HepG2 (cell line): ENCODE data around the gene DCAKD. TPM values are rescaled to one million over a fixed set of nuclear protein-coding genes. Genes with fewer than 3 reads are reported as not detected.

ENCODE experiments used
- ATAC-seq: fragments of 200-7000 bp; cut with Tn5 transposase; 3 replicates; pipeline ENCODE4 v1.9.1; 2020; ENCODE audit warnings: mild to moderate bottlenecking, moderate library complexity
- BruUV-seq: library from RNA; stranded (reverse); fragments of 400-500 nt; replicated peaks from 2 replicates; lab custom pipeline; 2021; lab: Mats Ljungman, UMichigan
- CTCF ChIA-PET: fragments of 300-600 bp; formaldehyde crosslinking; extraction: SDS; loops from one replicate; lab custom pipeline; 2021; ENCODE audit warnings: low total read pairs, inconsistent platforms, low intra/inter-chr PET ratio; lab: Yijun Ruan, JAX
- POLR2A ChIA-PET: fragments of 350-600 bp; sonication (Branson Sonifier 250); formaldehyde crosslinking; loops from one replicate; lab custom pipeline; 2020; ENCODE audit warnings: antibody characterized with exemption, inconsistent platforms; lab: Yijun Ruan, JAX
- DNase-seq: peaks from one replicate; pipeline ENCODE4 v3.0.0-alpha.2; 2015; ENCODE audit warnings: low spot score
- FAIRE-seq: peaks from 3 replicates; lab custom pipeline; 2011; peaks lifted over from hg19 to GRCh38; lab: Jason Lieb, UNC
- H2AFZ ChIP-seq: one replicate; pipeline ENCODE4 v1.6.1; 2011; ENCODE audit warnings: low read length, inconsistent platforms
- H3K27ac ChIP-seq: fragments of 300-600 bp; 3 replicates; pipeline ENCODE4 v1.8.0; 2011; ENCODE audit warnings: mixed run types, mild to moderate bottlenecking, mixed read lengths, low read length, inconsistent platforms; ENCODE audit not compliant: insufficient read depth; ENCODE audit errors: extremely low read length
- H3K27me3 ChIP-seq, 2 experiments: fragments of 200-600 bp in 1 of 2; 2 replicates in 1 of 2; 3 replicates in 1 of 2; pipeline versions ENCODE4 v1.6.0 to v1.8.0; 2011; ENCODE audit warnings: low read length in 2 of 2, mild to moderate bottlenecking in 2 of 2, moderate library complexity in 2 of 2, inconsistent platforms in 1 of 2; ENCODE audit not compliant: insufficient read depth in 2 of 2, control insufficient read depth in 1 of 2
- H3K36me3 ChIP-seq, 2 experiments: fragments of 200-600 bp in 1 of 2; replicated peaks in 1 of 2; 2 replicates in 1 of 2; 3 replicates in 1 of 2; pipeline versions ENCODE4 v1.5.1 to v1.8.0; 2011; ENCODE audit warnings: low read length in 2 of 2, inconsistent platforms in 1 of 2; ENCODE audit not compliant: insufficient read depth in 2 of 2, control insufficient read depth in 1 of 2
- H3K4me1 ChIP-seq: 2 replicates; pipeline ENCODE4 v1.5.1; 2012; ENCODE audit warnings: low read length, inconsistent platforms; ENCODE audit not compliant: insufficient read depth
- H3K4me2 ChIP-seq: 2 replicates; pipeline ENCODE4 v1.6.0; 2011; ENCODE audit warnings: low read depth, low read length, inconsistent platforms
- H3K4me3 ChIP-seq, 3 experiments: fragments of 200-600 bp in 1 of 3; sonication (generic), shearing (Covaris generic) in 1 of 3; replicated peaks in 1 of 3; 2 replicates each; pipeline ENCODE4 v1.5.1; 2011 to 2016; ENCODE audit warnings: low read length in 3 of 3, inconsistent platforms in 2 of 3, low read depth in 2 of 3, mild to moderate bottlenecking in 2 of 3, control low read depth in 1 of 3, mixed read lengths in 1 of 3; ENCODE audit not compliant: insufficient read depth in 1 of 3
- H3K79me2 ChIP-seq: one replicate; pipeline ENCODE4 v1.6.1; 2011; ENCODE audit warnings: low read length, inconsistent platforms; ENCODE audit not compliant: insufficient read depth
- H3K9ac ChIP-seq: 2 replicates; pipeline ENCODE4 v1.6.0; 2011; ENCODE audit warnings: mild to moderate bottlenecking, low read depth, low read length, inconsistent platforms; ENCODE audit not compliant: insufficient read depth
- H3K9me3 ChIP-seq: 2 replicates; pipeline ENCODE4 v1.5.1; 2012; ENCODE audit warnings: mild to moderate bottlenecking, low read length
- H4K20me1 ChIP-seq: 2 replicates; pipeline ENCODE4 v1.6.0; 2011; ENCODE audit warnings: inconsistent platforms, mild to moderate bottlenecking, low read length, moderate library complexity; ENCODE audit not compliant: insufficient read depth
- CEBPB ChIP-seq: IDR thresholded peaks from 2 replicates; pipeline ENCODE4 v1.6.1; 2011; ENCODE audit warnings: low read depth, low read length, improper control_type of control experiment, borderline replicate concordance
- E2F1 ChIP-seq: sonication (generic); formaldehyde crosslinking; IDR thresholded peaks from 2 replicates; pipeline ENCODE4 v1.5.0; 2020; ENCODE audit warnings: missing genetic modification reagents
- IKZF5 ChIP-seq: IDR thresholded peaks from 2 replicates; pipeline ENCODE4 v1.6.1; 2018; ENCODE audit warnings: missing genetic modification reagents, mild to moderate bottlenecking, missing compliant biosample characterization
- MAFG ChIP-seq: sonication (generic); formaldehyde crosslinking; IDR thresholded peaks from 2 replicates; pipeline ENCODE4 v1.5.1; 2020; ENCODE audit warnings: mild to moderate bottlenecking, missing genetic modification reagents
- RNF219 ChIP-seq: sonication (generic); formaldehyde crosslinking; IDR thresholded peaks from 2 replicates; pipeline ENCODE4 v1.5.0; 2020; ENCODE audit warnings: mild to moderate bottlenecking, missing genetic modification reagents
- ZNF101 ChIP-seq: sonication (generic); formaldehyde crosslinking; IDR thresholded peaks from 2 replicates; pipeline ENCODE4 v1.4.0; 2020; ENCODE audit warnings: mild to moderate bottlenecking, low read depth, missing genetic modification reagents, borderline replicate concordance
- ZNF614 ChIP-seq: IDR thresholded peaks from 2 replicates; pipeline ENCODE4 v1.6.1; 2018; ENCODE audit warnings: missing biosample characterization, missing genetic modification reagents, inconsistent platforms, borderline replicate concordance
- ZNF776 ChIP-seq: sonication (generic); formaldehyde crosslinking; IDR thresholded peaks from 2 replicates; pipeline ENCODE4 v1.4.0; 2020; ENCODE audit warnings: mild to moderate bottlenecking, missing genetic modification reagents
- ZNF883 ChIP-seq: sonication (generic); formaldehyde crosslinking; IDR thresholded peaks from 2 replicates; pipeline ENCODE4 v1.5.1; 2020; ENCODE audit warnings: mild to moderate bottlenecking, missing genetic modification reagents; ENCODE audit errors: not compliant biosample characterization
- ZSCAN12 ChIP-seq: sonication (generic); formaldehyde crosslinking; IDR thresholded peaks from 2 replicates; pipeline ENCODE4 v1.9.0; 2021; ENCODE audit warnings: mild to moderate bottlenecking, missing genetic modification reagents
- ZSCAN22 ChIP-seq: sonication (generic); formaldehyde crosslinking; IDR thresholded peaks from 2 replicates; pipeline ENCODE4 v1.4.0; 2020; ENCODE audit warnings: mild to moderate bottlenecking, missing genetic modification reagents
- WGBS: methylation state at CpG from one replicate; pipeline ENCODE4 v1.1.6; 2017; ENCODE audit warnings: low lambda C conversion rate; 5-methylcytosine and 5-hydroxymethylcytosine counted together
- in situ Hi-C: cut with HindIII; loops from 2 replicates; pipeline ENCODE4 v1.10.0; 2017; ENCODE audit warnings: low pct_unique_long_range_greater_than_20kb; ENCODE audit not compliant: extremely low pct_ligation_motif_present
- intact Hi-C: fragments of 100-400 bp; cut with micrococcal nuclease; formaldehyde crosslinking; loops from one replicate; pipeline ENCODE4 v1.10.0; 2022; ENCODE audit not compliant: unreplicated experiment
- polyA plus RNA-seq, 8 experiments: library from polyadenylated mRNA; depleted of rRNA in 3 of 8; stranded (reverse) in 7 of 8; unstranded in 1 of 8; fragments of >200 nt; fragmentation: Illumina TruSeq in 4 of 8; extraction: Trizol in 4 of 8; gene quantifications; 2 replicates each; pipeline versions ENCODE4 v1.2.1 to v1.2.3, GENCODE V29; 2011 to 2016; ENCODE audit warnings: low read depth in 4 of 8, missing spikeins in 1 of 8, mixed read lengths in 1 of 8; ENCODE audit not compliant: insufficient read depth in 1 of 8
- total RNA-seq, 5 experiments: library from RNA; depleted of rRNA; stranded (reverse); fragments of >200 nt; fragmentation: Illumina TruSeq; extraction: Trizol; gene quantifications; 2 replicates each; pipeline ENCODE4 v1.2.3, GENCODE V29; 2016; ENCODE audit warnings: low read depth in 1 of 5

Gene DCAKD
- total and polyA plus RNA-seq, 2 of the 13 experiments (the other 11 are each of a cell fraction or from before 2014, with no cell fraction given), result 25.9 to 29.2 TPM

GRCh38 chr17:45006927-45007461, 44.4 kb downstream of the DCAKD start:
- 29% methylated on average over 10 of the region's 10 CpGs for WGBS

GRCh38 chr17:45005700-45006099, 45.7 kb downstream of the DCAKD start:
- no peaks in the 10 kb centered on the region for H3K36me3 ChIP-seq
- no peak overlapping the region for H3K4me2 ChIP-seq
- WGBS, result 14% methylated on average over 2 of the region's 2 CpGs
- no peak overlapping the region for H3K4me3 ChIP-seq
- no peak for ATAC-seq
- no peak overlapping the region for H2AFZ ChIP-seq
- POLR2A ChIA-PET, result no interaction called here
- intact Hi-C loops, result no loop called here
- CTCF ChIA-PET, result no interaction called here
- no peak for FAIRE-seq
- no peaks in the 10 kb centered on the region for H4K20me1 ChIP-seq
- in situ Hi-C loops, result loop anchor here (25.0 kb wide), 1 partner anchor 218 kb away; no protein-coding TSS in a partner anchor
- H3K9me3 ChIP-seq, result no peaks in the 10 kb centered on the region
- H3K79me2 ChIP-seq, result no peaks in the 10 kb centered on the region
- H3K27me3 ChIP-seq, result peaks cover 13 to 44% of the 10 kb centered on the region in 2 experiments
- no peak overlapping the region for H3K9ac ChIP-seq
- peaks cover 12% of the 10 kb centered on the region for H3K4me1 ChIP-seq
- H3K27ac ChIP-seq, result no peak overlapping the region
- no TSS peak for BruUV-seq
- no peak for DNase-seq
- TF ChIP-seq ZNF614 (CRISPR knock-in tag), result no peak
- no peak for TF ChIP-seq E2F1
- no peak for TF ChIP-seq MAFG (CRISPR knock-in tag)
- no peak for TF ChIP-seq ZNF776 (CRISPR knock-in tag)
- TF ChIP-seq IKZF5 (CRISPR knock-in tag), result no peak
- no peak for TF ChIP-seq RNF219 (CRISPR knock-in tag)
- TF ChIP-seq ZNF101 (CRISPR knock-in tag), result no peak
- TF ChIP-seq ZNF883 (CRISPR knock-in tag), result no peak

More at GRCh38 chr17:45006927-45007461, 44.4 kb downstream of the DCAKD start:
- Histone ChIP-seq H3K9me3 (no peaks in the 10 kb centered on the region), H3K9ac (no peak overlapping the region), H3K79me2 (no peaks in the 10 kb centered on the region), H3K4me1 (peaks cover 6% of the 10 kb centered on the region), H4K20me1 (no peaks in the 10 kb centered on the region), H3K4me2 (no peak overlapping the region), H3K4me3 (no peak overlapping the region)
- intact Hi-C loops, result no loop called here
- POLR2A ChIA-PET, result no interaction called here
- BruUV-seq, result no TSS peak
- TF ChIP-seq ZSCAN22 (CRISPR knock-in tag), result peak; percentile 93
- TF ChIP-seq ZSCAN12 (CRISPR knock-in tag), result no peak
- TF ChIP-seq CEBPB, result 0 out of 2 replicates have a peak, but pooled peaks have one; percentile 7
- TF ChIP-seq, all 625 proteins: peak for 2
- CTCF ChIA-PET, result no interaction called here
- FAIRE-seq, result no peak
- Histone ChIP-seq H3K27me3 (peaks cover 13 to 46% of the 10 kb centered on the region in 2 experiments), H2AFZ (no peak overlapping the region), H3K27ac (no peak overlapping the region), H3K36me3 (no peaks in the 10 kb centered on the region)
- ATAC-seq, result no peak
- no peak for DNase-seq
- in situ Hi-C loops, result loop anchor here (25.0 kb wide), 1 partner anchor 220 kb away; no protein-coding TSS in a partner anchor
